ENCODE measurements around the gene LY6G5C. TPM values are rescaled to one million over a fixed set of nuclear protein-coding genes. Genes with fewer than 3 reads are reported as not detected.
A peak's percentile ranks its signal among the peaks of the same experiment; 100 is the strongest.

LY6G5C gene
- total and polyA plus RNA-seq, 2 of the 13 experiments (the other 11 are each of a cell fraction or from before 2014, with no cell fraction given), result 0.33 to 0.55 TPM

DNA sequence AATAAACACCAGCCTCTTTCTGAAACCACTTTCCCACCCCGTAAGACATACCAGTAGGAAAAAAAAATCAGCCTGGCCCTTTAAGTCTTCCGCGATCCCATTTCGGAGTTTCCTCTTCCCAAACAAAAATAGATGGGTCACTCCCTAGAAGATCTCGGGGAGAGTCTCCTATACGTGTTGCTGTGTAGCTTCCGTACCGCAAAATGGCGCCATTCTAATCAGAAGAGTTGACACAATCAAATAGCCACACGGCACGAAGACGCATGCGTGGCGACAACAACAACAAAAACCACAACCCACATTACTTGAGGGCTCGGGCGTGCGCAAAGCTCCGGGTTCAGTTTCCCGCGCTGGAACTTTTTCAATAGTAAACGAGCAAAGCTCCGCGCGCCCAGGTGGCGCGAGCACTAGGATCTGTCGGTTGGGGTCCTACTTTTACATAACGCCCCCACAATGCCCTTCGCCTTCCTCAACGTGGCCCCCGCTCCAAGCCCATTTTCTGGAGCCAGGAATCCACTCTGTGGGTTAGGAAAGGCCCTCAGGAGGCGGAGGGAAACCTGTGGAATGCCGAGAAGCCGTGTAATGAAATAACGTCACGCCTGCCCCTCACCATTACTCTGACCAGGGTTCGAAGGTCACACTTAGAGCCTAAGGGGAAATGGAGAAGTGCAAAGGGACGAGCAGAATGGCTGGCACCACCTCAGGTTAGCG, 15.9 kb downstream of the LY6G5C start, which contains the start of gene GPANK1 (continued):
- TF ChIP-seq, protein P1, sequence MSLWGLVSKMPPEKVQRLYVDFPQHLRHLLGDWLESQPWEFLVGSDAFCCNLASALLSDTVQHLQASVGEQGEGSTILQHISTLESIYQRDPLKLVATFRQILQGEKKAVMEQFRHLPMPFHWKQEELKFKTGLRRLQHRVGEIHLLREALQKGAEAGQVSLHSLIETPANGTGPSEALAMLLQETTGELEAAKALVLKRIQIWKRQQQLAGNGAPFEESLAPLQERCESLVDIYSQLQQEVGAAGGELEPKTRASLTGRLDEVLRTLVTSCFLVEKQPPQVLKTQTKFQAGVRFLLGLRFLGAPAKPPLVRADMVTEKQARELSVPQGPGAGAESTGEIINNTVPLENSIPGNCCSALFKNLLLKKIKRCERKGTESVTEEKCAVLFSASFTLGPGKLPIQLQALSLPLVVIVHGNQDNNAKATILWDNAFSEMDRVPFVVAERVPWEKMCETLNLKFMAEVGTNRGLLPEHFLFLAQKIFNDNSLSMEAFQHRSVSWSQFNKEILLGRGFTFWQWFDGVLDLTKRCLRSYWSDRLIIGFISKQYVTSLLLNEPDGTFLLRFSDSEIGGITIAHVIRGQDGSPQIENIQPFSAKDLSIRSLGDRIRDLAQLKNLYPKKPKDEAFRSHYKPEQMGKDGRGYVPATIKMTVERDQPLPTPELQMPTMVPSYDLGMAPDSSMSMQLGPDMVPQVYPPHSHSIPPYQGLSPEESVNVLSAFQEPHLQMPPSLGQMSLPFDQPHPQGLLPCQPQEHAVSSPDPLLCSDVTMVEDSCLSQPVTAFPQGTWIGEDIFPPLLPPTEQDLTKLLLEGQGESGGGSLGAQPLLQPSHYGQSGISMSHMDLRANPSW (CRISPR knock-in tag; IDR thresholded peaks at IDR 0.05; ENCODE audit: borderline replicate concordance), result no peak
- TF ChIP-seq, protein P2, sequence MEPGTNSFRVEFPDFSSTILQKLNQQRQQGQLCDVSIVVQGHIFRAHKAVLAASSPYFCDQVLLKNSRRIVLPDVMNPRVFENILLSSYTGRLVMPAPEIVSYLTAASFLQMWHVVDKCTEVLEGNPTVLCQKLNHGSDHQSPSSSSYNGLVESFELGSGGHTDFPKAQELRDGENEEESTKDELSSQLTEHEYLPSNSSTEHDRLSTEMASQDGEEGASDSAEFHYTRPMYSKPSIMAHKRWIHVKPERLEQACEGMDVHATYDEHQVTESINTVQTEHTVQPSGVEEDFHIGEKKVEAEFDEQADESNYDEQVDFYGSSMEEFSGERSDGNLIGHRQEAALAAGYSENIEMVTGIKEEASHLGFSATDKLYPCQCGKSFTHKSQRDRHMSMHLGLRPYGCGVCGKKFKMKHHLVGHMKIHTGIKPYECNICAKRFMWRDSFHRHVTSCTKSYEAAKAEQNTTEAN (CRISPR knock-in tag; conservative IDR thresholded peaks at IDR 0.05), result peak; percentile 41
- TF ChIP-seq NFYC (CRISPR knock-in tag; IDR thresholded peaks at IDR 0.05) (no peak), SMAD3 (CRISPR knock-in tag; IDR thresholded peaks at IDR 0.05) (no peak; the same call in 1 of the 2 replicates), KLF6 (CRISPR knock-in tag; IDR thresholded peaks at IDR 0.05) (peak; percentile 73), REPIN1 (CRISPR knock-in tag; IDR thresholded peaks at IDR 0.05; ENCODE audit: borderline replicate concordance, low read depth) (peak; percentile 66; the same call in 1 of the 2 replicates), HNF4G (IDR thresholded peaks at IDR 0.05; ENCODE audit: borderline replicate concordance, low read depth, low read length) (peak; percentile 61), HNF4G (CRISPR knock-in tag; IDR thresholded peaks at IDR 0.05; ENCODE audit: borderline replicate concordance, low read depth) (no peak), ZNF382 (CRISPR knock-in tag; IDR thresholded peaks at IDR 0.05; ENCODE audit: borderline replicate concordance) (no peak), MAZ (IDR thresholded peaks at IDR 0.05; ENCODE audit: borderline replicate concordance, low read depth, low read length) (no peak), MAZ (CRISPR knock-in tag; IDR thresholded peaks at IDR 0.05; ENCODE audit: low read depth) (no peak; the same call in 1 of the 2 replicates), MXD4 (CRISPR knock-in tag; IDR thresholded peaks at IDR 0.05) (peak; percentile 24; the same call in 1 of the 2 replicates), KDM6A (CRISPR knock-in tag; IDR thresholded peaks at IDR 0.05; ENCODE audit: low read depth) (0 out of 2 replicates have a peak, but pooled peaks have one; percentile 8), PHF5A (CRISPR knock-in tag; IDR thresholded peaks at IDR 0.05; ENCODE audit: low read depth, unreplicated experiment) (no peak), MED13 (CRISPR knock-in tag; IDR thresholded peaks at IDR 0.05) (peak; percentile 36; the same call in 1 of the 2 replicates), ZNF468 (CRISPR knock-in tag; IDR thresholded peaks at IDR 0.05) (no peak)
- TF ChIP-seq, protein P3, sequence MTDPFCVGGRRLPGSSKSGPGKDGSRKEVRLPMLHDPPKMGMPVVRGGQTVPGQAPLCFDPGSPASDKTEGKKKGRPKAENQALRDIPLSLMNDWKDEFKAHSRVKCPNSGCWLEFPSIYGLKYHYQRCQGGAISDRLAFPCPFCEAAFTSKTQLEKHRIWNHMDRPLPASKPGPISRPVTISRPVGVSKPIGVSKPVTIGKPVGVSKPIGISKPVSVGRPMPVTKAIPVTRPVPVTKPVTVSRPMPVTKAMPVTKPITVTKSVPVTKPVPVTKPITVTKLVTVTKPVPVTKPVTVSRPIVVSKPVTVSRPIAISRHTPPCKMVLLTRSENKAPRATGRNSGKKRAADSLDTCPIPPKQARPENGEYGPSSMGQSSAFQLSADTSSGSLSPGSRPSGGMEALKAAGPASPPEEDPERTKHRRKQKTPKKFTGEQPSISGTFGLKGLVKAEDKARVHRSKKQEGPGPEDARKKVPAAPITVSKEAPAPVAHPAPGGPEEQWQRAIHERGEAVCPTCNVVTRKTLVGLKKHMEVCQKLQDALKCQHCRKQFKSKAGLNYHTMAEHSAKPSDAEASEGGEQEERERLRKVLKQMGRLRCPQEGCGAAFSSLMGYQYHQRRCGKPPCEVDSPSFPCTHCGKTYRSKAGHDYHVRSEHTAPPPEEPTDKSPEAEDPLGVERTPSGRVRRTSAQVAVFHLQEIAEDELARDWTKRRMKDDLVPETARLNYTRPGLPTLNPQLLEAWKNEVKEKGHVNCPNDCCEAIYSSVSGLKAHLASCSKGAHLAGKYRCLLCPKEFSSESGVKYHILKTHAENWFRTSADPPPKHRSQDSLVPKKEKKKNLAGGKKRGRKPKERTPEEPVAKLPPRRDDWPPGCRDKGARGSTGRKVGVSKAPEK (CRISPR knock-in tag; IDR thresholded peaks at IDR 0.05; ENCODE audit: borderline replicate concordance), result no peak
- TF ChIP-seq, protein P4, sequence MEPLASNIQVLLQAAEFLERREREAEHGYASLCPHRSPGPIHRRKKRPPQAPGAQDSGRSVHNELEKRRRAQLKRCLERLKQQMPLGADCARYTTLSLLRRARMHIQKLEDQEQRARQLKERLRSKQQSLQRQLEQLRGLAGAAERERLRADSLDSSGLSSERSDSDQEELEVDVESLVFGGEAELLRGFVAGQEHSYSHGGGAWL (CRISPR knock-in tag; IDR thresholded peaks at IDR 0.05), result no peak; the same call in 1 of the 2 replicates
- TF ChIP-seq, protein P5, sequence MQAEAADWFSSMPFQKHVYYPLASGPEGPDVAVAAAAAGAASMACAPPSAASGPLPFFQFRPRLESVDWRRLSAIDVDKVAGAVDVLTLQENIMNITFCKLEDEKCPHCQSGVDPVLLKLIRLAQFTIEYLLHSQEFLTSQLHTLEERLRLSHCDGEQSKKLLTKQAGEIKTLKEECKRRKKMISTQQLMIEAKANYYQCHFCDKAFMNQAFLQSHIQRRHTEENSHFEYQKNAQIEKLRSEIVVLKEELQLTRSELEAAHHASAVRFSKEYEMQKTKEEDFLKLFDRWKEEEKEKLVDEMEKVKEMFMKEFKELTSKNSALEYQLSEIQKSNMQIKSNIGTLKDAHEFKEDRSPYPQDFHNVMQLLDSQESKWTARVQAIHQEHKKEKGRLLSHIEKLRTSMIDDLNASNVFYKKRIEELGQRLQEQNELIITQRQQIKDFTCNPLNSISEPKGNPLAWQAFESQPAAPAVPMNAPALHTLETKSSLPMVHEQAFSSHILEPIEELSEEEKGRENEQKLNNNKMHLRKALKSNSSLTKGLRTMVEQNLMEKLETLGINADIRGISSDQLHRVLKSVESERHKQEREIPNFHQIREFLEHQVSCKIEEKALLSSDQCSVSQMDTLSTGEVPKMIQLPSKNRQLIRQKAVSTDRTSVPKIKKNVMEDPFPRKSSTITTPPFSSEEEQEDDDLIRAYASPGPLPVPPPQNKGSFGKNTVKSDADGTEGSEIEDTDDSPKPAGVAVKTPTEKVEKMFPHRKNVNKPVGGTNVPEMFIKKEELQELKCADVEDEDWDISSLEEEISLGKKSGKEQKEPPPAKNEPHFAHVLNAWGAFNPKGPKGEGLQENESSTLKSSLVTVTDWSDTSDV (CRISPR knock-in tag; IDR thresholded peaks at IDR 0.05), result no peak
